Measurements from ENCODE around the gene INPPL1.

The INPPL1 gene

GRCh38 chr11:72222907-72223614 is 1.5 kb upstream of the INPPL1 start:
- Histone ChIP-seq H4K20me1 (ENCODE audit: insufficient read depth) (no peaks in the 10 kb centered on the region), H3K27me3 (ENCODE audit: insufficient read depth, low read depth) (no peaks in the 10 kb centered on the region), H3K27ac (peak overlapping the region; percentile 80), H2AFZ (ENCODE audit: low read depth) (peak overlapping the region; percentile 86), H3K36me3 (ENCODE audit: insufficient read depth) (no peaks in the 10 kb centered on the region), H3K9ac (peak overlapping the region; percentile 79), H3K79me2 (ENCODE audit: insufficient read depth, low read depth) (peaks cover 22% of the 10 kb centered on the region), H3K4me1 (ENCODE audit: low read depth, poor library complexity, severe bottlenecking) (peaks cover 20% of the 10 kb centered on the region), H3K4me3 (IDR thresholded peaks at IDR 0.05; ENCODE audit: insufficient read depth, low read depth, low read length) (no peak overlapping the region), H3K4me2 (peak overlapping the region; percentile 89)
- TF ChIP-seq CTCF (conservative IDR thresholded peaks at IDR 0.05; ENCODE audit: low read depth, low read length) = peak; percentile 38

- peaks cover 22% of the 10 kb centered on the region for H3K79me2 ChIP-seq (ENCODE audit: insufficient read depth, low read depth)
- H3K9ac ChIP-seq = peak overlapping the region; percentile 79
- H3K27me3 ChIP-seq (ENCODE audit: insufficient read depth, low read depth) = no peaks in the 10 kb centered on the region
- H2AFZ ChIP-seq (ENCODE audit: low read depth) = peak overlapping the region; percentile 86
- H3K4me2 ChIP-seq = peak overlapping the region; percentile 96
- H3K4me3 ChIP-seq (IDR thresholded peaks at IDR 0.05; ENCODE audit: insufficient read depth, low read depth, low read length) = no peak overlapping the region
- H4K20me1 ChIP-seq (ENCODE audit: insufficient read depth) = no peaks in the 10 kb centered on the region
- H3K4me1 ChIP-seq (ENCODE audit: low read depth, poor library complexity, severe bottlenecking) = peaks cover 20% of the 10 kb centered on the region
- no peaks in the 10 kb centered on the region for H3K36me3 ChIP-seq (ENCODE audit: insufficient read depth)
- H3K27ac ChIP-seq = peak overlapping the region; percentile 80
- TF ChIP-seq CTCF (conservative IDR thresholded peaks at IDR 0.05; ENCODE audit: low read depth, low read length) = no peak
Measured at GRCh38 chr11:72223615-72224563, 678 bp upstream of the INPPL1 start.

DNA sequence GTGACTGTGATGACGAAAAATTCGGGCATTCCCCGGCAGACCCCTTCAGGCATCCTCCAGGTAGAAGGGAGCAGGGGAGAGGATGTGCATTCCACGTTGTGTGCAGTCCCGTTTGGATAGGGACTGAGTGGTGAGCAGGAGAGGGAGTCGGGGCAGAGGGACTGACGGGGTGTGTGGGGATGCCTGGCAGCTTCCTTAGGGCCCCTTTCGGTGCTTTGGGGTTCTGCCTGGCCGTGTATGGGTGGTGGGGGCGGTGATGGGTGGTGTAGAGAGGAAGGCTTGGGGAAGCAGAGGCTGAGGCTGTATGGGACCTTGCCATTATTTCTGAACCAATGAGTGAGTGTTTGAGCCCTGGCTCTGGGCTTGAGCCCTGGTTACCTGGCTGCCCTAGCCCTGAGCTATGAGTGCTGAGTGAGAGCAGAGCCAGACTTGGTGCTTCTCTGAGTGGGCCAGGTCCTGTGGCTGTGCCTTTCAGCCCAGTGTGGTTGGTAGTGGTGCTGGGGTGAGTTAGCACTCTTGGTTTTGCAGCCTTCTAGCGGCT is 914 bp downstream of the INPPL1 start:
- Histone ChIP-seq H2AFZ (ENCODE audit: low read depth) (peak overlapping the region; percentile 68; the same call in 1 of the 2 replicates), H3K4me2 (peak overlapping the region; percentile 56), H3K36me3 (ENCODE audit: insufficient read depth) (no peaks in the 10 kb centered on the region), H3K27ac (peak overlapping the region; percentile 80; the same call in 1 of the 2 replicates), H4K20me1 (ENCODE audit: insufficient read depth) (no peaks in the 10 kb centered on the region), H3K4me3 (IDR thresholded peaks at IDR 0.05; ENCODE audit: insufficient read depth, low read depth, low read length) (no peak overlapping the region), H3K27me3 (ENCODE audit: insufficient read depth, low read depth) (no peaks in the 10 kb centered on the region), H3K79me2 (ENCODE audit: insufficient read depth, low read depth) (peaks cover 22% of the 10 kb centered on the region), H3K4me1 (ENCODE audit: low read depth, poor library complexity, severe bottlenecking) (peaks cover 20% of the 10 kb centered on the region), H3K9ac (peak overlapping the region; percentile 79; the same call in 1 of the 2 replicates)
- TF ChIP-seq CTCF (conservative IDR thresholded peaks at IDR 0.05; ENCODE audit: low read depth, low read length) = no peak

DNA sequence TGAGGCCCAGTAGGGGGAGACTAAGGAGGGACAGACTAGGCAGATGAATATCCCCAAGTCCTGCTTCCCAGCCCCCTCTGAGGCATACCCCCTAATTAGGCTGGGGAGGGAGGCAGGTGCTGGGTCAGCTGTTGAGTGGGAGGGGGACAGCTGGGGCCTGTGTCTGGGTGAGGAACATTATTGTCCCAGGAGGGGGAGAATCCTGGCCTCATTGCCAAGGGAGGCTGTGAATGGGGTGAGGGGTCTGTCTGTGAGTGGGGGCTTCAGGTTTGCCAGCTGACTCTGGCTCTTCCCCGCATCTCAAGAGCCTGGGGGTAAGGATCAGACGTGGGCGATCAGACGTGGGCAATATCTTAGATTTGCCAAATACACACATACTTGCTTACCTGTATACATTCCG is 2.1 kb downstream of the INPPL1 start:
- H3K4me2 ChIP-seq = peak overlapping the region; percentile 56; the same call in 1 of the 2 replicates
- H2AFZ ChIP-seq (ENCODE audit: low read depth) = no peak overlapping the region
- H3K27me3 ChIP-seq (ENCODE audit: insufficient read depth, low read depth) = no peaks in the 10 kb centered on the region
- no peak for TF ChIP-seq CTCF (conservative IDR thresholded peaks at IDR 0.05; ENCODE audit: low read depth, low read length)
- H3K79me2 ChIP-seq (ENCODE audit: insufficient read depth, low read depth) = peaks cover 22% of the 10 kb centered on the region
- H4K20me1 ChIP-seq (ENCODE audit: insufficient read depth) = no peaks in the 10 kb centered on the region
- H3K4me3 ChIP-seq (IDR thresholded peaks at IDR 0.05; ENCODE audit: insufficient read depth, low read depth, low read length) = no peak overlapping the region
- H3K4me1 ChIP-seq (ENCODE audit: low read depth, poor library complexity, severe bottlenecking) = peaks cover 19% of the 10 kb centered on the region
- no peak overlapping the region for H3K27ac ChIP-seq
- H3K36me3 ChIP-seq (ENCODE audit: insufficient read depth) = no peaks in the 10 kb centered on the region
- H3K9ac ChIP-seq = no peak overlapping the region
